HG03571 (cell line): ENCODE measurements around the gene CFP.

Source experiments
- ATAC-seq: cut with Tn5 transposase; IDR thresholded peaks from one replicate; pipeline ENCODE4 v1.9.1; 2021; ENCODE audit not compliant: unreplicated experiment

Gene CFP

GRCh38 chrX:47638816-47639215, 9.1 kb upstream of the CFP start:
- ATAC-seq = no peak

GRCh38 chrX:47637546-47638195, 7.9 kb upstream of the CFP start:
- ATAC-seq = no peak

- ATAC-seq = no peak
Measured at GRCh38 chrX:47634871-47635575, 5.3 kb upstream of the CFP start.

- ATAC-seq = no peak
Measured at GRCh38 chrX:47633689-47634590, 4.2 kb upstream of the CFP start.

GRCh38 chrX:47632666-47633065, 2.9 kb upstream of the CFP start:
- ATAC-seq = no peak

GRCh38 chrX:47631676-47632075, 1.9 kb upstream of the CFP start:
- no peak for ATAC-seq

- no peak for ATAC-seq
Measured at GRCh38 chrX:47628982-47629381, 748 bp downstream of the CFP start.

- no peak for ATAC-seq
Measured at GRCh38 chrX:47625365-47625764, 4.4 kb downstream of the CFP start.

- no peak for ATAC-seq
Measured at GRCh38 chrX:47623540-47624027, 6.1 kb downstream of the CFP start.

- no peak for ATAC-seq
Measured at GRCh38 chrX:47621851-47622250, 7.9 kb downstream of the CFP start.

- ATAC-seq = no peak
Measured at GRCh38 chrX:47620303-47620685, 9.4 kb downstream of the CFP start.

- peak; percentile 58 for ATAC-seq
Measured at GRCh38 chrX:47619486-47620302, 10.0 kb downstream of the CFP start, which contains the start of gene SYN1. Gene SYN1 (minus strand): TSS chrX:47619857. CDS start chrX:47619728, 129 bp downstream.

- no peak for ATAC-seq
Measured at GRCh38 chrX:47618923-47619485, 10.7 kb downstream of the CFP start.

- ATAC-seq = no peak
Measured at GRCh38 chrX:47614618-47615017, 15.1 kb downstream of the CFP start.

GRCh38 chrX:47613082-47613481, 16.6 kb downstream of the CFP start:
- ATAC-seq = no peak

GRCh38 chrX:47612418-47612817, 17.3 kb downstream of the CFP start:
- ATAC-seq = no peak

- ATAC-seq = no peak
Measured at GRCh38 chrX:47611926-47612325, 17.8 kb downstream of the CFP start.

- no peak for ATAC-seq
Measured at GRCh38 chrX:47611489-47611888, 18.2 kb downstream of the CFP start.

GRCh38 chrX:47610511-47610910, 19.2 kb downstream of the CFP start:
- no peak for ATAC-seq

GRCh38 chrX:47608130-47608810, 21.5 kb downstream of the CFP start:
- ATAC-seq = no peak
